ENCODE data around the gene PKIB.

PKIB gene

DNA sequence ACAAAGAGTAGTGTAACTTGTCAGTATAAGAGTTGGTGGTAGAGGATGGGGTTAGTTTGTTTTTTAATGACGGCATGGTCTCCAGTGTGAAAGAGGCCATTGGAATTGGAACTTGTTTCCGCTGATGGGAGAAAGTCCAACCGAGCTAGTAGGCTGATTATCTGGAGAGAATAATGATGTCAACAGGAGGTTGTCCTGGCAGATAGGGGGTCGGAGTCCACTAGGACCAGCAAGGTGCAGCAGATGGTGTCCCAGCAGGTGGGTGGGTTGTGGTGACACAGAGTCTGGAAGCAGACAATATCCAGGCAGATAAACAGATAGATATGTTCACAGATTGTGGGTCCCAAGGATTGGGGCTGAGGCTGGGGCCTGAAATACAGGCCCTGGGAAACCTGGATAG, 35.1 kb downstream of the PKIB start:
- WGBS, 2 experiments (ENCODE audit: insufficient coverage in 2 of 2), result 86 to 92% methylated on average over 4 of the region's 4 CpGs
- no peak overlapping the region for H3K27ac ChIP-seq (ENCODE audit: low read depth, low read length, severe bottlenecking)
- H3K36me3 ChIP-seq (ENCODE audit: control insufficient read depth, insufficient read depth, low read length), result no peaks in the 10 kb centered on the region
- H3K4me3 ChIP-seq (ENCODE audit: extremely low read depth, insufficient read depth, low read length, poor library complexity, severe bottlenecking), result no peak overlapping the region
- H3K4me1 ChIP-seq (ENCODE audit: control insufficient read depth, insufficient read depth, low read length, poor library complexity, severe bottlenecking), result no peaks in the 10 kb centered on the region
- no peaks in the 10 kb centered on the region for H3K9me3 ChIP-seq (ENCODE audit: control insufficient read depth, low read length)

DNA sequence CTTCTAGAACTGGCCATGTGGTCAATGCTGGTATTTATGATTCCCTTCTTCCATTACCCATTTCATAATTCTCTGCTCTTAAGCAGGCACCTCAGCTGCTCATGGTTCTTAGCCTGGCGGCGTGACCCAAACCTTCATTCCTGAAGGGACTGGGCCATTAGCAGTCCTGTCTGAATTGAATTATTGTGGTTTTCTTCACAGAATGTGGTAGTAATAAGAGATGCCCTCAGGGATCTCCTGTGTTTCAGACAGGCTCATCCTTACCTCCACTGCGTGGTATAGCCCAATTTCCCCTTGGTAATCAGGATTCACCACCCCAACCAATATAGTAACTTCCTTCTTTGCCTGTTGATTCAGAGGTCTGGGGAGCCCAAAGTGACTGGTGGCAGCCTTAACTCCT, 37.6 kb downstream of the PKIB start:
- no peak overlapping the region for H3K4me3 ChIP-seq (ENCODE audit: extremely low read depth, insufficient read depth, low read length, poor library complexity, severe bottlenecking)
- H3K4me1 ChIP-seq (ENCODE audit: control insufficient read depth, insufficient read depth, low read length, poor library complexity, severe bottlenecking), result no peaks in the 10 kb centered on the region
- H3K27ac ChIP-seq (ENCODE audit: low read depth, low read length, severe bottlenecking), result no peak overlapping the region
- H3K36me3 ChIP-seq (ENCODE audit: control insufficient read depth, insufficient read depth, low read length), result no peaks in the 10 kb centered on the region
- no peaks in the 10 kb centered on the region for H3K9me3 ChIP-seq (ENCODE audit: control insufficient read depth, low read length)
- 83% methylated on average over 2 of the region's 3 CpGs; no CpG with 5 or more reads in 1 of the 2 experiments for WGBS, 2 experiments (ENCODE audit: insufficient coverage in 2 of 2)

DNA sequence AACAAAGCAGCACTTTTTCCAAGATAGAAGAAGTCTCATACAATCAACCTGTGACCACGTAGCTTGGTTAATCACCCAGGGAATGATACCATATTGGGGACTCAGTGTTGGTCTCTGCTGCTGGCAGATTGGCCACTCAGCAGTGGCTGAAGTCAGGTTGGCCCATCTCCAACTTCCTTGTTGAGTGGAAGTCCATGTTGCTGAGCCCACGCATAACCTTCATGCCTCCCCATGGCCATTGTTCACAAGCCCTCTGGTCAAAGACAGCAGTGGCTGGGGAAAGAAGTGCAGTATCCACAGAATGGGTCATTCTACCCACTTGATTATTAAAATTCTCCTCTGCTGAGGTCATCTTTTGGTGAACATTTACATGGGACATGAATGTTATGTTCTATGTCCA, 38.5 kb downstream of the PKIB start:
- Histone ChIP-seq H3K36me3 (ENCODE audit: control insufficient read depth, insufficient read depth, low read length) (no peaks in the 10 kb centered on the region), H3K9me3 (ENCODE audit: control insufficient read depth, low read length) (no peaks in the 10 kb centered on the region), H3K4me3 (ENCODE audit: extremely low read depth, insufficient read depth, low read length, poor library complexity, severe bottlenecking) (no peak overlapping the region), H3K27ac (ENCODE audit: low read depth, low read length, severe bottlenecking) (no peak overlapping the region), H3K4me1 (ENCODE audit: control insufficient read depth, insufficient read depth, low read length, poor library complexity, severe bottlenecking) (no peaks in the 10 kb centered on the region)
- WGBS, 2 experiments (ENCODE audit: insufficient coverage in 2 of 2), result 100% methylated on average over 1 of the region's 2 CpGs; no CpG with 5 or more reads in 1 of the 2 experiments

DNA sequence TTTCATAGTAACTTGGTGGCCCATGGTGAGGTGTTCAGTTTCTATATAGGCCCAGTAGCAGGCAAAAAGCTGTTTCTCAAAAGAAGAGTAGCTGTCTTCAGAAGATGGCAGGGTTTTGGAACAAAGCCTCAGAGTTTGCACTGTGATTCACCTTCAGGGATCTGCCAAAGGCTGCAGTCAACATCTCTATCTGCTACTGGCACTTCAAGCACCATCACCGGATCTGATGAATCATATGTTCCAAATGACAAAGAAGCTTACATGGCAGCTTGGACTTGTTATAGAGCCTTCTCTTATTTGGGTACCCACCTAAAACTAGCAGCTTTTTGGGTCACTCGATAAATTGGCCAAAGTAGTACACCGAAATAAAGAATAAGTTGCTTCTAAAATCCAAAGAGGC, 39.5 kb downstream of the PKIB start:
- no peaks in the 10 kb centered on the region for H3K36me3 ChIP-seq (ENCODE audit: control insufficient read depth, insufficient read depth, low read length)
- H3K27ac ChIP-seq (ENCODE audit: low read depth, low read length, severe bottlenecking), result no peak overlapping the region
- H3K9me3 ChIP-seq (ENCODE audit: control insufficient read depth, low read length), result no peaks in the 10 kb centered on the region
- H3K4me1 ChIP-seq (ENCODE audit: control insufficient read depth, insufficient read depth, low read length, poor library complexity, severe bottlenecking), result no peaks in the 10 kb centered on the region
- WGBS, 2 experiments (ENCODE audit: insufficient coverage in 2 of 2), result 94 to 97% methylated on average over 2 to 3 of the region's 3 CpGs
- no peak overlapping the region for H3K4me3 ChIP-seq (ENCODE audit: extremely low read depth, insufficient read depth, low read length, poor library complexity, severe bottlenecking)

DNA sequence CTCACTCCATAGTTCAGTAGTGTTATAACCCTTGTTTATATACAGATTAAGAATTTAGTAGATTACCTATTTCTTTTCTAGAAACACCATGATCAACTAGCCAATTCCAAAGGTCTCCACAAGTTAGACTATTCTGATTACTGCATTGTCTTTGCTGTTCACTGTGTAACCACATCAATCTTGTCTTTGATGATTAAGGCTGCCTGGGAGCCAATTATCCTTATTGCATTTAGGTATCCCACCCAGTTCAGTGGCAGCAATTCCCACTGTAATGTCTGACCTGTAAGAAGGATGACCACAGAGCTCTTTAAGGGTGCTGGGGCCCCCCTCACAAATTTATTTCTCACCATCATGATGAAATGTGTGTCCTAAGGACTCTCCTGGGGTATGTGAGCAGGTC, 40.2 kb downstream of the PKIB start:
- Histone ChIP-seq H3K4me1 (ENCODE audit: control insufficient read depth, insufficient read depth, low read length, poor library complexity, severe bottlenecking) (no peaks in the 10 kb centered on the region), H3K9me3 (ENCODE audit: control insufficient read depth, low read length) (no peaks in the 10 kb centered on the region), H3K27ac (ENCODE audit: low read depth, low read length, severe bottlenecking) (no peak overlapping the region), H3K4me3 (ENCODE audit: extremely low read depth, insufficient read depth, low read length, poor library complexity, severe bottlenecking) (no peak overlapping the region), H3K36me3 (ENCODE audit: control insufficient read depth, insufficient read depth, low read length) (no peaks in the 10 kb centered on the region)

DNA sequence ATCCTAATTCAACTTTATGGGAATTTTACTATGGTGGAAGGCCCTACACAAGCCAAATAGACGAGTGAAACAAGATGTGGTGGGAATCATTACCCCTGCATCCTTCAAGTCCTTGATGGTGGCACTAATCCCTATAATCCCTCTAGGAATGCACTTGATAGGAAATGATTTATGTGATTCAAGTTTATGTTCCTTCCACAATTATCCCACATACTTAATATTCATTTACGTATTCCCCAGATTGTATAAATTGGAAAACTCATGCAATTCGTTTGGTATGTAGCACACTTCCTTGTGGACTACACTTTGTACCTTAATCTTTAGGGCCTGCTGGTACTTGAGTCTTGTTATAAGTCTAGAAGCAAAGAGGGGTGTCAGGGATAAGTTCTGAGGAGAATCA, 40.8 kb downstream of the PKIB start:
- Histone ChIP-seq H3K36me3 (ENCODE audit: control insufficient read depth, insufficient read depth, low read length) (no peaks in the 10 kb centered on the region), H3K4me1 (ENCODE audit: control insufficient read depth, insufficient read depth, low read length, poor library complexity, severe bottlenecking) (no peaks in the 10 kb centered on the region), H3K4me3 (ENCODE audit: extremely low read depth, insufficient read depth, low read length, poor library complexity, severe bottlenecking) (no peak overlapping the region), H3K9me3 (ENCODE audit: control insufficient read depth, low read length) (no peaks in the 10 kb centered on the region), H3K27ac (ENCODE audit: low read depth, low read length, severe bottlenecking) (no peak overlapping the region)
- no CpG with 5 or more reads among the region's 3 CpGs for WGBS, 2 experiments (ENCODE audit: insufficient coverage in 2 of 2)

DNA sequence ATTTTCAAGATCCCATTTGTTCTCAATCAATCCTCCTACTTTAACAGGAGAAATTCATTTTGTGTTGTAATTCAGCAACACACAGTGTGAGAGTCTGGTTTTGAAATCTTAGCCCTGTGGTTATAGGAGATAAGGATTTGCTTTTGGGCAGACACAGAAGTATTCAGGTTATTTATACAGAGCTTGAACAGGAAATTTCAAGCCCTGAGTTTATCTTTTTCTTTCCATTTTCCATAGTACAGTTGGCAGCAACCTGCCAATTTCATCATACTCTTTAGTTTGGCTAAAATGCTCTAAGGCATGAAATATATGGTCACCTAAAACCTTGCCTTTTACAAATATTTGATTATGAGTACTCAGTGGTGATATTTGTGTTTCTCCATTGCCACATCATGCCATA, 41.4 kb downstream of the PKIB start:
- Histone ChIP-seq H3K4me3 (ENCODE audit: extremely low read depth, insufficient read depth, low read length, poor library complexity, severe bottlenecking) (no peak overlapping the region), H3K9me3 (ENCODE audit: control insufficient read depth, low read length) (no peaks in the 10 kb centered on the region), H3K4me1 (ENCODE audit: control insufficient read depth, insufficient read depth, low read length, poor library complexity, severe bottlenecking) (no peaks in the 10 kb centered on the region), H3K27ac (ENCODE audit: low read depth, low read length, severe bottlenecking) (no peak overlapping the region), H3K36me3 (ENCODE audit: control insufficient read depth, insufficient read depth, low read length) (no peaks in the 10 kb centered on the region)

DNA sequence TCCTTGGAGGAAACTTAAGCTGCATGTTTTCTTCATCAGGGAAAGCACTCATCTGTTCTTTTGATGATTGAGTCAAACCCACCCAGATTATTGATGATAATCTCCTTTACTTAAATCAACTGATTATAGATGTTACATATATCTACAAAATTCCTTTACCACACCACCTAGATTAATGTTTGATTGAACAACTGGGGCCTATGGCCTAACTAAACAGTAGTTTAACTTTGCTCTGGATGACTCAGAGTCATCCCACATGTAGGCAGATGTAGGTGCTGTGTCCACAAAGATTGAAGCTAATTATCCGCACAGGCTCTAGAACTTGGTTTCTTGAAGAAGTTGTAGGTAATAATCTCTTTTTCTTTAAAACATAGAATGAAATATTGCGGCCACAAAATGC, 42.2 kb downstream of the PKIB start:
- Histone ChIP-seq H3K36me3 (ENCODE audit: control insufficient read depth, insufficient read depth, low read length) (no peaks in the 10 kb centered on the region), H3K4me3 (ENCODE audit: extremely low read depth, insufficient read depth, low read length, poor library complexity, severe bottlenecking) (no peak overlapping the region), H3K4me1 (ENCODE audit: control insufficient read depth, insufficient read depth, low read length, poor library complexity, severe bottlenecking) (no peaks in the 10 kb centered on the region), H3K27ac (ENCODE audit: low read depth, low read length, severe bottlenecking) (no peak overlapping the region), H3K9me3 (ENCODE audit: control insufficient read depth, low read length) (no peaks in the 10 kb centered on the region)
- no CpG with 5 or more reads among the region's 2 CpGs for WGBS, 2 experiments (ENCODE audit: insufficient coverage in 2 of 2)

DNA sequence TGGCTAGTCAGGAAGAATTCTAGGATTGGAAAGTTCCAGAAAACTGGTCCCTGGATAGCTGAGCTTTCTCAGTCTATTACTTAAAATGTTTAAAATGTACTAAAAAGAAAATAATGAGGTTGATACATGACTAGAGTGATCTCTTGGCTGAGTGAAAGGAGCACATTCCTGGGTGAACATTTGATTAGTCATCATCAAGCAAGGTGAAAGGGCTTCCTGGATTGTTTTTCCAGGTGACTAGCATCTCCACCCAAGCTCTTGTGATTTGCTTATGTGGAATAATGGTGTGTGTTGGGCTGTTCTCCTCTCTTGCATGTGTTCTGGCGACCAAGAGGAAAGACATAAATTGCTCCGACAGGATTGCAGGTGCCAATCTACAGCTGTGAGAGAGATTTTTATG, 42.9 kb downstream of the PKIB start:
- no CpG with 5 or more reads among the region's 2 CpGs for WGBS, 2 experiments (ENCODE audit: insufficient coverage in 2 of 2)
- H3K27ac ChIP-seq (ENCODE audit: low read depth, low read length, severe bottlenecking), result no peak overlapping the region
- no peaks in the 10 kb centered on the region for H3K9me3 ChIP-seq (ENCODE audit: control insufficient read depth, low read length)
- H3K36me3 ChIP-seq (ENCODE audit: control insufficient read depth, insufficient read depth, low read length), result no peaks in the 10 kb centered on the region
- no peak overlapping the region for H3K4me3 ChIP-seq (ENCODE audit: extremely low read depth, insufficient read depth, low read length, poor library complexity, severe bottlenecking)
- H3K4me1 ChIP-seq (ENCODE audit: control insufficient read depth, insufficient read depth, low read length, poor library complexity, severe bottlenecking), result no peaks in the 10 kb centered on the region

DNA sequence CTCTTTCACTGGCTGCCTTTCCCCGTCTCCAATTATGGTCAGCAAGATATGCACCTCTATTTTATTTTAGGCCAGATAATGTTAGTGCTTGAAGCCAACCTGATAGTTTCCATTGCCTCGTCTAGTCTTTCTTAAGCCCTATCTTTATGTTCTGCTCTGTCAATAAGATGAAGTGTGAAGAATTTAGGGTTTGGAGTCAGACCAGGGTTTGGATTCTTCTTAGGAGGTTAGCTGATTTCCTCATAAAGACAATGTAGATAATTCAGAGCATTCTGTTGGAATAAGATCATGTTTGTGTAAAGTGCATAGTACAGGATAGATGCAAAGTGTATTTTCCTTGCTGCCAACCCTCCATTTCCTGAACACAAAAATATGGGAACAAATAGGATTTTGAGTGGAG, 43.8 kb downstream of the PKIB start:
- Histone ChIP-seq H3K4me1 (ENCODE audit: control insufficient read depth, insufficient read depth, low read length, poor library complexity, severe bottlenecking) (no peaks in the 10 kb centered on the region), H3K9me3 (ENCODE audit: control insufficient read depth, low read length) (no peaks in the 10 kb centered on the region), H3K4me3 (ENCODE audit: extremely low read depth, insufficient read depth, low read length, poor library complexity, severe bottlenecking) (no peak overlapping the region), H3K27ac (ENCODE audit: low read depth, low read length, severe bottlenecking) (no peak overlapping the region), H3K36me3 (ENCODE audit: control insufficient read depth, insufficient read depth, low read length) (no peaks in the 10 kb centered on the region)
- WGBS, 2 experiments (ENCODE audit: insufficient coverage in 2 of 2), result 100% methylated on average over 1 of the region's 2 CpGs; no CpG with 5 or more reads in 1 of the 2 experiments

DNA sequence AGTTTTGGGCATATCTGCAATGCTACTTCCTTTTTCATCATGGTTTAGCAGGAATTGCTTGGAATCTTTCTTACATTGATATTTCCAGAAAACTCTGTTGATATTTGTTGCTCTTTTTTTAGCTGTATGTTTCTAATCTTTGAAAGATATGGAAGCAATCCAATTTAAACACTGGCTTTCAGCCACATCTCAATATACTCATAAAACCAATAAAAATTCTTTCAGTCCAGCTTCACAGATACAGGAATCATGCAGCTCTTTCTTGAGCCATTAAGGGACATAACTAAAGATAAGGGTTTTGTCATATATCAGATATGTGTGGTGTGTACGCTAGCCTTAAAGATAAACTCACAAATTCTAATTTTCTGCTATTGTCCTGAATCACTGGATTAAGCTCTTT, 47.4 kb downstream of the PKIB start:
- Histone ChIP-seq H3K4me3 (ENCODE audit: extremely low read depth, insufficient read depth, low read length, poor library complexity, severe bottlenecking) (no peak overlapping the region), H3K27ac (ENCODE audit: low read depth, low read length, severe bottlenecking) (no peak overlapping the region), H3K4me1 (ENCODE audit: control insufficient read depth, insufficient read depth, low read length, poor library complexity, severe bottlenecking) (no peaks in the 10 kb centered on the region), H3K36me3 (ENCODE audit: control insufficient read depth, insufficient read depth, low read length) (no peaks in the 10 kb centered on the region), H3K9me3 (ENCODE audit: control insufficient read depth, low read length) (no peaks in the 10 kb centered on the region)
- no CpG with 5 or more reads among the region's 1 CpG for WGBS, 2 experiments (ENCODE audit: insufficient coverage in 2 of 2)

DNA sequence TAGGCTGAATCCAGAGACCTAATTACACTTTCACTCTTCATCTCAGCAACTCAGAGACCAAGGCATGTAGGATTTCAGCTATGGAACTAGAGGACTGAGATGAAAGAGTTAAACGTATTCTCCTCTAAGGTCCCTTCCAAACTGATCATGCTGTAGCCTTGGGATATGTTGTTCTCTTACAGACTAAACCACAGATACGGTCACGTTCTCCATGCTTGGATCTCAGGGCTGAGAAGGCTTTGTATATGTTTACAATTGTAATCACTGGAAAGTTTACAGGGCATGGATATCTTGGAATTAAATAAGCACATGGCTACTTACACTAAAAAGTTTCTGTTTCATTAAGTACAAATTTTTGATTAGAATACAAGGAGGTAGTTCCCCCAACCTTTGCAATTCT, 50.1 kb downstream of the PKIB start:
- H3K4me3 ChIP-seq (ENCODE audit: extremely low read depth, insufficient read depth, low read length, poor library complexity, severe bottlenecking), result no peak overlapping the region
- no peak overlapping the region for H3K27ac ChIP-seq (ENCODE audit: low read depth, low read length, severe bottlenecking)
- H3K9me3 ChIP-seq (ENCODE audit: control insufficient read depth, low read length), result no peaks in the 10 kb centered on the region
- 92% methylated on average over 2 of the region's 3 CpGs; no CpG with 5 or more reads in 1 of the 2 experiments for WGBS, 2 experiments (ENCODE audit: insufficient coverage in 2 of 2)
- H3K36me3 ChIP-seq (ENCODE audit: control insufficient read depth, insufficient read depth, low read length), result no peaks in the 10 kb centered on the region
- no peaks in the 10 kb centered on the region for H3K4me1 ChIP-seq (ENCODE audit: control insufficient read depth, insufficient read depth, low read length, poor library complexity, severe bottlenecking)

Measured in mesodermal cell (in vitro differentiated cells).